H9 (cell line): ENCODE results near the gene LPGAT1. TPM values are rescaled to one million over a fixed set of nuclear protein-coding genes. Genes with fewer than 3 reads are reported as not detected.

Experiments used
- DNase-seq: peaks from one replicate; pipeline ENCODE4 v3.0.0-alpha.2; 2017
- H2AFZ ChIP-seq: one replicate; pipeline ENCODE4 v1.6.1; 2013; ENCODE audit warnings: mild to moderate bottlenecking, low read length, control low read depth, moderate library complexity
- H2AK5ac ChIP-seq: 2 replicates; pipeline ENCODE4 v1.6.1; 2013; ENCODE audit warnings: low read length, control low read depth, mixed read lengths; ENCODE audit not compliant: insufficient read length
- H2BK120ac ChIP-seq: one replicate; pipeline ENCODE4 v1.6.1; 2013; ENCODE audit warnings: low read depth, mild to moderate bottlenecking, low read length, control low read depth, inconsistent platforms; ENCODE audit not compliant: poor library complexity, severe bottlenecking
- H2BK12ac ChIP-seq: 2 replicates; pipeline ENCODE4 v1.6.1; 2013; ENCODE audit warnings: low read length, control low read depth, mixed read lengths, low read depth; ENCODE audit not compliant: insufficient read length
- H2BK15ac ChIP-seq: 2 replicates; pipeline ENCODE4 v1.6.1; 2013; ENCODE audit warnings: low read depth, low read length, control low read depth
- H2BK20ac ChIP-seq: one replicate; pipeline ENCODE4 v1.6.1; 2013; ENCODE audit warnings: low read depth, mild to moderate bottlenecking, low read length, control low read depth, inconsistent platforms; ENCODE audit not compliant: poor library complexity, severe bottlenecking
- H2BK5ac ChIP-seq: 2 replicates; pipeline ENCODE4 v1.6.1; 2013; ENCODE audit warnings: low read length, control low read depth, mixed read lengths; ENCODE audit not compliant: insufficient read length
- H3K14ac ChIP-seq: 2 replicates; pipeline ENCODE4 v1.6.1; 2013; ENCODE audit warnings: low read length, control low read depth; ENCODE audit not compliant: insufficient read depth
- H3K18ac ChIP-seq: 2 replicates; pipeline ENCODE4 v1.6.1; 2013; ENCODE audit warnings: low read depth, mild to moderate bottlenecking, mixed read lengths, low read length, control low read depth; ENCODE audit not compliant: insufficient read length
- H3K23ac ChIP-seq: 2 replicates; pipeline ENCODE4 v1.6.1; 2013; ENCODE audit warnings: low read length, control low read depth, mixed read lengths, low read depth; ENCODE audit not compliant: insufficient read length
- H3K23me2 ChIP-seq: 2 replicates; pipeline ENCODE4 v1.6.1; 2013; ENCODE audit warnings: low read depth, mild to moderate bottlenecking, mixed read lengths, low read length, control low read depth; ENCODE audit not compliant: insufficient read length, poor library complexity, severe bottlenecking
- H3K27ac ChIP-seq: 2 replicates; pipeline ENCODE4 v1.5.1; 2013; ENCODE audit warnings: low read length, control low read depth, mixed read lengths, low read depth; ENCODE audit not compliant: insufficient read length
- H3K27me3 ChIP-seq: 2 replicates; pipeline ENCODE4 v1.6.1; 2013; ENCODE audit warnings: low read length, control low read depth, inconsistent platforms; ENCODE audit not compliant: insufficient read depth
- H3K4ac ChIP-seq: 2 replicates; pipeline ENCODE4 v1.6.1; 2013; ENCODE audit warnings: low read depth, mild to moderate bottlenecking, control low read depth, inconsistent platforms, low read length, moderate library complexity
- H3K4me1 ChIP-seq: 2 replicates; pipeline ENCODE4 v1.6.1; 2013; ENCODE audit warnings: low read length, control low read depth, inconsistent platforms; ENCODE audit not compliant: insufficient read depth
- H3K4me2 ChIP-seq: 2 replicates; pipeline ENCODE4 v1.6.1; 2013; ENCODE audit warnings: low read length, control low read depth, mixed read lengths; ENCODE audit not compliant: insufficient read length, insufficient read depth
- H3K56ac ChIP-seq: 2 replicates; pipeline ENCODE4 v1.6.1; 2013; ENCODE audit warnings: low read depth, mild to moderate bottlenecking, mixed read lengths, low read length, control low read depth; ENCODE audit not compliant: insufficient read length
- H3K79me1 ChIP-seq: 2 replicates; pipeline ENCODE4 v1.6.1; 2013; ENCODE audit warnings: low read depth, mild to moderate bottlenecking, moderate library complexity, low read length, control low read depth, inconsistent platforms; ENCODE audit not compliant: insufficient read depth, poor library complexity, severe bottlenecking
- H3K79me2 ChIP-seq: 2 replicates; pipeline ENCODE4 v1.6.1; 2013; ENCODE audit warnings: low read length, control low read depth, inconsistent platforms; ENCODE audit not compliant: insufficient read depth
- H3K9ac ChIP-seq: 2 replicates; pipeline ENCODE4 v1.6.1; 2013; ENCODE audit warnings: low read length, control low read depth, mixed read lengths; ENCODE audit not compliant: insufficient read length; ENCODE audit errors: extremely low read depth
- H3K9me3 ChIP-seq: one replicate; pipeline ENCODE4 v1.6.1; 2013; ENCODE audit warnings: low read depth, low read length, inconsistent platforms; ENCODE audit not compliant: control insufficient read depth
- H3T11ph ChIP-seq: one replicate; pipeline ENCODE4 v1.6.1; 2013; ENCODE audit warnings: mild to moderate bottlenecking, low read length, control low read depth, inconsistent platforms
- H4K20me1 ChIP-seq: one replicate; pipeline ENCODE4 v1.6.1; 2013; ENCODE audit not compliant: control insufficient read depth, insufficient read length, insufficient read depth
- H4K5ac ChIP-seq: 2 replicates; pipeline ENCODE4 v1.6.1; 2013; ENCODE audit warnings: low read depth, mild to moderate bottlenecking, mixed read lengths, low read length, control low read depth; ENCODE audit not compliant: insufficient read length
- H4K8ac ChIP-seq: replicated peaks from 2 replicates; pipeline ENCODE4 v1.6.1; 2013; ENCODE audit warnings: low read length, control low read depth, mixed read lengths, low read depth; ENCODE audit not compliant: insufficient read length
- H4K91ac ChIP-seq: 2 replicates; pipeline ENCODE4 v1.6.1; 2013; ENCODE audit warnings: low read depth, mild to moderate bottlenecking, moderate library complexity, mixed read lengths, low read length, control low read depth; ENCODE audit not compliant: insufficient read length
- H3K27ac Mint-ChIP-seq, 3 experiments: 2 replicates in 2 of 3; 3 replicates in 1 of 3; pipeline ENCODE4 v1.8.0; 2020 to 2021; ENCODE audit warnings: mixed read lengths in 3 of 3, mild to moderate bottlenecking in 1 of 3, moderate library complexity in 1 of 3
- H3K27me3 Mint-ChIP-seq: 2 replicates; pipeline ENCODE4 v1.8.0; 2021; ENCODE audit warnings: low read depth, mild to moderate bottlenecking, moderate library complexity, mixed read lengths
- H3K36me3 Mint-ChIP-seq, 3 experiments: 2 replicates in 2 of 3; 3 replicates in 1 of 3; pipeline ENCODE4 v1.8.0; 2020 to 2021; ENCODE audit warnings: low read depth in 3 of 3, mixed read lengths in 3 of 3; ENCODE audit not compliant: insufficient read depth in 1 of 3
- H3K4me1 Mint-ChIP-seq, 2 experiments: 2 replicates each; pipeline ENCODE4 v1.8.0; 2020; ENCODE audit warnings: mixed read lengths in 2 of 2
- H3K4me3 Mint-ChIP-seq, 2 experiments: 2 replicates in 1 of 2; 3 replicates in 1 of 2; pipeline ENCODE4 v1.8.0; 2020 to 2021; ENCODE audit warnings: mild to moderate bottlenecking in 2 of 2, mixed read lengths in 2 of 2, moderate library complexity in 1 of 2
- H3K9me3 Mint-ChIP-seq, 2 experiments: 2 replicates in 1 of 2; 3 replicates in 1 of 2; pipeline ENCODE4 v1.8.0; 2020; ENCODE audit warnings: mild to moderate bottlenecking in 2 of 2, mixed read lengths in 2 of 2, moderate library complexity in 1 of 2
- WGBS: extraction: QIAGEN DNeasy Blood & Tissue Kit; methylation state at CpG from one replicate; pipeline ENCODE4 v1.1.7; 2013; ENCODE audit warnings: missing lambda C conversion rate, low lambda C conversion rate, mixed read lengths; ENCODE audit not compliant: insufficient read length; ENCODE audit errors: extremely low coverage; 5-methylcytosine and 5-hydroxymethylcytosine counted together
- total RNA-seq: library from RNA; stranded (reverse); gene quantifications from 2 replicates; pipeline ENCODE4 v1.2.1, GENCODE V29; 2021
- TF ChIP-seq, protein P1 (sequence below): fragments of 200-600 bp; sonication (generic); conservative IDR thresholded peaks from 3 replicates; pipeline ENCODE4 v1.8.0; 2021; ENCODE audit warnings: antibody characterized with exemption, mild to moderate bottlenecking

The LPGAT1 gene
- total RNA-seq, 1 experiment from 2014 or later, result 12.2 TPM

DNA sequence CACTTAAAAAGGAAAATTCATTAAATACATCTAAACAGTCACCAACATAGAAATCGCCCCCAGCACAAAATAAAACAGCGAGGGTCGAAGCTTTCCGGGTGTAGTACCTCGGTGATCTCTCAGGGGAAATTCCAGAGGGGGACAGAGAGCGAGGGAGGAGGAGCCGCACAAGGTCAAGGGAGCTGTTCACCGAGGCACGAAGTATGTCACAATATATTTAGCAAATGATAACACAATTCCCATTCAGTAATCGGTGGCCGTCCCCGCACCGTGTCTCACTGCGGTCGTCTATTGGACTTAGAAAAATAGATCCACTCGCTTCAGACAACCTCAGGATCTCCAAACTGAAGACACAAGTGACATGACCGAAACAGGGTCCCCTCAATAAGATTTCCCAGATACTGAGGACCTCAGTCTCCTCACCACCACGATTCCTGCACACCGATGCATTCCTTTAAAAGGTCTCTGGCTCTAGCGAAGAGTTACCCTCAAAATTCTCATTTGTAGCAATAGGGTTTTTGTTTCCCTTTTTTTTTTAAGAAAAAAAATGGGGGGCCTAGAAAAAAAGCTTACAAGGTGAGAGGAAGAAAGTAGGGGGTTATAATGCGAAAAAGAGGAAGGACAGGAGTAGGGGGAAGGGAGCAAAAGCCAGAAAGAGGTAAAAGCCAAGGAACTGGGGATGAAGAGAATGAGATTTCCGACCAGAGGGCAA is 1.1 kb downstream of the LPGAT1 start:
- H3K4me3 Mint-ChIP-seq, result peak overlapping the region; percentile 78 to 95
- peaks cover 15 to 17% of the 10 kb centered on the region in 2 experiments for H3K4me1 Mint-ChIP-seq

More for the DNA sequence above, 1.1 kb downstream of the LPGAT1 start:
- Histone ChIP-seq H4K20me1 (no peaks in the 10 kb centered on the region), H2AFZ (no peak overlapping the region), H3K79me2 (no peaks in the 10 kb centered on the region), H3K18ac (no peak overlapping the region), H4K91ac (no peak overlapping the region), H3K9ac (peak overlapping the region; percentile 50), H2BK20ac (no peak overlapping the region), H4K8ac (no peak overlapping the region), H3T11ph (no peak overlapping the region), H3K27ac (no peak overlapping the region), H4K5ac (no peak overlapping the region), H2BK120ac (no peak overlapping the region), H3K79me1 (no peaks in the 10 kb centered on the region), H3K4me2 (peak overlapping the region; percentile 83), H2BK5ac (no peak overlapping the region), H3K4ac (no peak overlapping the region), H3K4me1 (no peaks in the 10 kb centered on the region), H3K23me2 (peaks cover 11% of the 10 kb centered on the region), H3K56ac (no peak overlapping the region), H3K14ac (no peak overlapping the region), H3K23ac (no peak overlapping the region), H2BK15ac (no peak overlapping the region), H3K9me3 (no peaks in the 10 kb centered on the region), H2AK5ac (no peak overlapping the region), H2BK12ac (no peak overlapping the region), H3K27me3 (no peaks in the 10 kb centered on the region; the same call in 1 of the 2 replicates)
- peak; percentile 65 for DNase-seq
- no CpG with 5 or more reads among the region's 22 CpGs for WGBS
- Mint-ChIP-seq H3K36me3 (no peaks in the 10 kb centered on the region), H3K27ac (no peak overlapping the region), H3K9me3 (no peaks in the 10 kb centered on the region), H3K27me3 (peaks cover 19% of the 10 kb centered on the region)
- TF ChIP-seq, protein P1, sequence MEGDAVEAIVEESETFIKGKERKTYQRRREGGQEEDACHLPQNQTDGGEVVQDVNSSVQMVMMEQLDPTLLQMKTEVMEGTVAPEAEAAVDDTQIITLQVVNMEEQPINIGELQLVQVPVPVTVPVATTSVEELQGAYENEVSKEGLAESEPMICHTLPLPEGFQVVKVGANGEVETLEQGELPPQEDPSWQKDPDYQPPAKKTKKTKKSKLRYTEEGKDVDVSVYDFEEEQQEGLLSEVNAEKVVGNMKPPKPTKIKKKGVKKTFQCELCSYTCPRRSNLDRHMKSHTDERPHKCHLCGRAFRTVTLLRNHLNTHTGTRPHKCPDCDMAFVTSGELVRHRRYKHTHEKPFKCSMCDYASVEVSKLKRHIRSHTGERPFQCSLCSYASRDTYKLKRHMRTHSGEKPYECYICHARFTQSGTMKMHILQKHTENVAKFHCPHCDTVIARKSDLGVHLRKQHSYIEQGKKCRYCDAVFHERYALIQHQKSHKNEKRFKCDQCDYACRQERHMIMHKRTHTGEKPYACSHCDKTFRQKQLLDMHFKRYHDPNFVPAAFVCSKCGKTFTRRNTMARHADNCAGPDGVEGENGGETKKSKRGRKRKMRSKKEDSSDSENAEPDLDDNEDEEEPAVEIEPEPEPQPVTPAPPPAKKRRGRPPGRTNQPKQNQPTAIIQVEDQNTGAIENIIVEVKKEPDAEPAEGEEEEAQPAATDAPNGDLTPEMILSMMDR, result peak; percentile 53
